Fibroblast of peridontal ligament (primary cell): ENCODE data around the gene CALN1.
A peak's percentile ranks its signal among the peaks of the same experiment; 100 is the strongest.
"Not testable (repeated sequence)": the region's sequence is repeated elsewhere in the genome, so short reads cannot be mapped to it uniquely, and the experiment has no call there.

Experiments
- DNase-seq: peaks from one replicate; pipeline ENCODE4 v3.0.0-alpha.2; 2010; ENCODE audit errors: extremely low read depth

CALN1 gene

DNA sequence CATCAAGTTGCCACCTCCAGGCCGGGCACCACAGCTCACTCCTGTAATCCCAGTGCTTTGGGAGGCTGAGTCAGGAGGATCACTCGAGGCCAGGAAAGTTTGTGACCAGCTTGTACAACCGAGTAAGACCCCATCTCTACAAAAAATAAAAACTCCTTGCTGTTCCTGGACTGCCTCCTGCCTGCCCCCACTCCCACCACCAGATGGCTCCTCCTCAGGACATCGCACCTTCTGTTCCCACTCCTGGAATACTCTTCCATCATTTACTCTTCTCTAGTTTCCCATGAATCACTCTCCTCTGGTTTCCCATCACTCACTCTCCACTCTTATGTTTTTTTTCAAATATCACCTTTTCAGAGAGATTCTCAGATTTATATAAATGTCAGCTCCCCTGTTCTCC, 540.7 kb downstream of the CALN1 start:
- no peak for DNase-seq

DNA sequence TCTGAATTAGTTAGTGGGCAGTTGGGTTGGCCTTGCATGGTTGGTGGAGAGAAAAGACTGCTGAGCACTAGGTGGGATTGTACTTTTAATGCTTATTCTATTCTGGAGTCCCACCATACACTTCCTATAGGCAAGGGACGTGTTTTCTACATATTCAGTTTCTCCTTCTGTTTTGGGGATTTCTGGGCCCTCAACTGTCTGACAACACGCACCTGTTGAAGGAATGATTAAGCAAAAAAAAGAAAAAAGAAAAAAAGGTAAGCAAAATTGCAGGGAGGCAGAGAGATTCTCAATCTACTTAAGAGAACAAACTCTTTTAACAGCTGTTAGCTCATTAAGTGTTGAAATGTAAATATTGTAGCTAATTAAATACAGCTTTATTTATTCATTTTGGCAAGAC, 541.3 kb downstream of the CALN1 start:
- DNase-seq = no peak

DNA sequence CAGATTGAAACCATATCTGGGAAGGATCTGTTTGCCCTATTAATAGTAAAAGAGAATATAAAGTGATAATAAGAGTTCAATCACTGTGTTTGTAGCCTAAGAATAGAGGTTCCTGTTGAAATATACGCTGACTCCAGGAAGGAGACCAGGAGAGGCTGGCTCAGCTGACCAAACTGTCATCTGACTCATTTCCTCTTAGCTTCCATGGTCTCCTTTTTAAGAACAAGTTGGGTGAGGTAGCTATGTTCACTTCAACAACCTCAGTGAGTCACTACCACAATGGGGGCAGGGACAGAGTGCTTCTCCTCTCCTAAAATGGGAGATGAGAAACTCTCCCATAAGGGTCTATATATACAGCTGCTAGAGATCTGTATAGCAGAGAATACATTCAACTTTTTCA, 543.3 kb downstream of the CALN1 start:
- DNase-seq = peak; percentile 26

DNA sequence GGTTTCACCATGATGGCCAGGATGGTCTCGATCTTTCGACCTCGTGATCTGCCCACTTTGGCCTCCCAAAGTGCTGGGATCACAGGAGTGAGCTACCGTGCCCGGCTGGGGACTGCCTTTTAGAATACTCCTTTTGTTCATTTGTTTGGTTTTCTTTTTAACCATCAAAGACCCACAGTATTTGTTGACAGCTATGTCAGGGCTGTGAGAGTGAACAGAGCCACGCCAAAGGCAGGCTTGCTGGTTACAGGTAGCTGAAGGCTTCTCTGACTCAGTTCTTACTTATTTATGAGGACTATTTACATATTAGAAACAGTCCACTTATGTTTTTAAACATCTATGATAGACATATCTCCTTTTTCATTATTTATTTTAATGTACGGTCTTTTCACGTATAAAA, 544.5 kb downstream of the CALN1 start:
- no peak for DNase-seq

DNA sequence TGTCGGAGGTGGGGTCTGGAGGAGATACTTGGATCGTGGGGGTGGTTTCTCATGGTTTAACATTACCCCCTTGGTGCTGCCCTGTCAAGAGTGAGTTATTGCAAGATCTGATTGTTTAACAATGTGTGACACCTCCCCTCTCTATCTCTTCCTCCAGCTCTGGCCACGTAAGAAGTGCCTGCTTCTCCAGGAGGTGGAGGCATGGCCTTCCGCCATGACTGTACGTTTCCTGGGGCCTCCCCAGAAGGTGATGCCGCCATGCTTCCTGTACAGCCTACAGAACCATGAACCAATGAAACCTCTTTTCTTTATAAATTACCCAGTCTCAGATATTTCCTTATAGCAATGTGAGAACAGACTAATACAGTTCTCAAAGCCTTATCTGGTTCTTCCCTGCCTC, 547.0 kb downstream of the CALN1 start:
- DNase-seq = no peak

DNA sequence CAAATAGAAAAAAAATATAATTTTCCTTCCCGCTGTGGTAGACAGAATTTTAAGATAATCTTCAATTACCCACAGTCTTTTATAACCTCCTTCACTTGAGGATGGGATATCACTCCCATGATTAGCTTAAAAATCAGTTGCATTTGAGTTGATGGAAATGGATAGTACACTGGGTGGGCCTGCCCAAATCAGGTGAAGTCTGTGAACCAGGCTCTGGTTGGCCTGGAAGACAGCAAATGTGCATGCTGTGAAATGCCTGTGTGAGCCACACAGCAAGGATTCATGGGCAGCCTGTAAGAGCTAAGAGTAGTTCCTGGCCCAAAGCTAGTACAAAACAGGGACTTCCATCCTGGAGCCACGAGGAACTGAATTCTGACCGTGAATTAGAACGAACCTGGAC, 548.0 kb downstream of the CALN1 start:
- no peak for DNase-seq

DNA sequence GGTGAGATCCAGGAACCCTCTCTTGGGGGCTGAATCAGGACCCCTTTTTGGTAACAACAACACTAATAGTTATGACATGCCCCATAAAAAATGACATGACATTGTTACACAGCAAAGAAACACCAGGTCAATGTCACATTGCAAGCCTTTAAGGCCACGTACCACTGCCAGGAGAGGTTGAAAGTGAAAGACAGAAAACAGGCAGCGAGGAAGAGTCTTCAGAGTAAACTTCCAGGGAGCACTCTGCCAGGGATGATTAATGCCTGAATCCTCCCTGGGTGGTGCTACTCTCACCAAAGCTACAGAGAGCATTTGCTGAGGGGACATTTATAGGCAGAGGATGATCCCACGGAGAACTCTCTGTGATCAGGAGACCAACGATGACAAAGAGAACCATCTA, 551.6 kb downstream of the CALN1 start:
- DNase-seq = no peak

DNA sequence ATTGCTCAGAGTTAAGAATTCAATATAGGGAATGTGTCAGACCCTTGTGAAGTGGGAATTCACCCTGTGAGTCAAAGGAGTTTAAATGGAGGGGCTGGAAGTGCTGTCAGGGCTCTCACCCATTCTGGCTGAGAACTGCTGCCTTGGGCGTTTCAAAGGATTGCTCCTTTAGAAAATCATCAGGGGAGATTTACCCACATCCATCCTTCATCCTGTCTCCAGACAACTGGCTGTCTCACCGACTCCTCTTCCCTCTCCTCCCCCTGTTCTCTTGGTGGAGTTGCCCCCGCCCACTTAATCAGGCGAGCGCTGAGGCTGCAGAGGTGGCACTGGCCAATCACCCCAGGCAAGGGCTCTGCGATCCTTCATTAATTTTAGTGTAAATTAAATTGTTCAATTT, 554.8 kb downstream of the CALN1 start:
- DNase-seq = no peak

DNA sequence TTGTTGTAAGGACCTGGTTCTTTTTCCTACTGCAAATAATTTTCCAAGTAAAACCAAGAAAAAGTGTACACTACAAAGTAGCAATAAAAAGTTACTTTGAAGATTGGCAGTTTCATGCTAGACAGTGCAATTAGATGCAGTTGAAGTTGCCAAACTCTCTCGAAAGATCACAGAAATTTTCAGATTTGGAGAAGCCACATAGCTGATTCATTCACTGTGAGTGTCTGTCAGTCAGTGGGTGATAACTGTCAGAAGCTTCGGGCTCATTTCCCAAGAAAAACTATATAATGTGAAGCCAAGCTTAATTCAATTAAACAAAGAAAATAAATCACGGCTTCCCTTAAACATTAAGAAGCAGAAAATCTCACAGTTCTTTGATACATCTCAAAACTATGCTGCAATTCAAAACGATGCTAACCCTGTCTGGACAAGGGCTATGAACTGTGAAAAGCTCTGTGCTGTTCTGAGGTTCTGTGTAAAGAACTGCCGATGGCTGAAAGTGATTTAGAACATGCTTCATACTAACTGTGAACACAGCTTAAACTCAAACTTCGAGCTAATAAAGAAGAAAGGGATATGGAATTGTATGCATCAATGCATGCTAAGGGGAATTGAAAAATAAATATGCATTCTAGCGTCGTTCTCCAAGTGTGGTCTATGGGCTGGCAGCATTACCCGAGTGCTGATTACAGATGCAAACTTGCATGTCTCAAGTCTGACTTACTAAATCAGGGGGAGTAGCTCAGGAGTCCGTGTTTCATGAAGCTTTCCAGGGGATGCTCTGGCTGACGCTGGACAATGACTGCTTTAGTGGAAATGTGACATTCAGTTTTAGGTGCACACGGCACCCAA, 557.4 kb downstream of the CALN1 start:
- no peak for DNase-seq

DNA sequence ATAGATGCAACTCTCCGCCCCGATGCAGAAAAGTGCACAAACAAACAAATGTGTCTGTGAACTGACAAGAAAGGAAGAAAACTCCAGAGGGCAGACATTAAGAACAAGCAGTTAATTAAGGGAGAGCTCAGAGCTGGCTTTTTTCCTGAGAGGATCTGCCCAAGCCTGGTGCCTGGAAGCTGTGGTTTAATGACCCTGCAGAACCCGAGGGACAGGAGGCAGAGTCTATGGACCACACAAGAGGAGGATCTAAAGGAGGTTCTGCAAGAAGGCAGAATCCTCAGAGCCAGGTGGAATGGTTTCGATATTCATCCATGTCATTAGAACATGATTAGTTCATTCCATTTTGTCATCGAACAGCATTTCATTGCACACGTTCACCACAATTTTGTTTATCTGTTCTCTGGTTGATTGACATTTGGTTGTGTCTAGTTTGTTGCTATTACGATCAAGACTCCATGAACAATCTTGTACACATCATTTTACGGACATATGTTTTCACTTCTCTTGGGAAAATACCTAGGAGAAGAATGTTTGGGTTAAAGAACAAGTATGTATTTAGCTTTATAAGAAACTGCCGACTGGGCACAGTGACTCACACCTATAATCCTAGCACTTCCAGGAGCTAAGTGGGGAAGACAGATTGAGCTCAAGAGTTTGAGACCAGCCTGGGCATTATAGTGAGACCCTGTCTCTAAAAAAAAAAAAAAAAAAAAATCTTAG, 560.2 kb downstream of the CALN1 start:
- DNase-seq = peak; percentile 5

DNA sequence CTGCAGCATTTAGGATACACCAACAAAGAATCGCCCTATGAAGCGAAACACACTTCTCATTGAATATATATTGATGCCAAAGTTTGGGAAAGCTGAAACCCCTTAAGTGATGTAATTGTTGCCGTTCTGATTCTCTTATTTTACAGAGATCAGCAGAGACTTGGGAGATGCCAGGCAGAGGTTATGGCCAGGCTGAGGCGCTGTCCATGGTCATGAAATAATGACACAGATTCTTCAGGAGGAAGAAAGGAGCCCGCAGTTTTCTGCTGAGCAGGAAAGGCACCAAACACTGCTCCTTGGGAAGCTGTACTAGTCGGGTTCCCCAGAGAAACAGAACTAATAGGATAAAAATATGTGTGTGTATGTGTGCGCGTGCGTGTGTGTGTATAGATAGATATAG, 566.0 kb downstream of the CALN1 start:
- DNase-seq = no peak

DNA sequence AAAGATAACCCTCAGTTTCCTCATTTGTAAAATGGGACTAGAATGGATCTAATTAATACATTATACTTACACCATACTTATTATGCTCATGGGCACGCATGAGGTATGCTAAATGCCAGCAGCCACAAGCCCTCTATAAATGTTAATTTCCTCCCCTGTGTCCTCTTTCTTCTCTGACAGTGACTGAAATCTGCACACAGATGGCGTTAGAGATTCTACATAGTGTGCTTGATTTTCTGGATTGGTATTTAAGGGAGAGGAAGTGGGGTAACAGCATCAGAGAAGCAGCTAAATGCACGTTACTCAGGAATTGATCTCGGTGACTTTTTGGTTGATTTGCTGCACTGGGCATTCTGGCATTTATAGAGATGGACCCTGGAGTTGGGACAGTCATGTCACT, 568.5 kb downstream of the CALN1 start:
- no peak for DNase-seq

DNA sequence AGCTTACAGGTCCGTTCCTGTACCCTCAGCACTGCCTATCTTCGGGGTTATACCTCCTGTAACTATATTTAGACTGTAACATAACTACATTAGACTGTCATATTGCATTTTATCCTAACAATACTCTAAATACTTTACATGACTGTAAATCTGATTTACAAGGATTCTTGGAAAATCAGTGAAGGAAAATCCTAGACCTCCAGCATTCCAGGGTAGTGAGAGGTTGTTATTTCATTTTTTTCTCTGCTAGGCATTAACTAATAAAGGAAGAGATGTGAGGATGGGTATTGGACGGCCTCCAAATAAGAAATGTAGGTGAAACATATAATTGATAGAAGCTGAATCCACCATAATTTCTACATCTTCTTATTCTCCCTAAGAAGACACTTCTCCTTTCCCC, 569.4 kb downstream of the CALN1 start:
- DNase-seq = no peak

DNA sequence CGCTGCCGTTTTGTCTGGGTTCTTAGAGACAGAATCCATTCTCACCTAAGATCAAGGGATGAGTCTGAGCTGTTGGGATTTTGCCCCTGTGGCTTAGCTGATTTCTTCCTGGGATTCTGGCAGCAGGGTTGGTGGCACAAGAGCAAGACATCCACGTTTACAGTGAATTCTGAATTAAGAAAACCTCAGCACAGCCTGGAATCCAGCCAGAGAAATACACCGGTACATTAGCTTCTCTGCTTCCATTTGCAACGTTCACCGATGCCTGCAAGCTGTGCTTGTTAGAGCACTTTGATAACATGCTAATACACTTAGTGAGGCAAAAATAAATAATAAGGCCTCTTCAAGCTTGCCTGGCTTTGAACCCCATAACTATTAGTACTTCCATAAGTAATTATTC, 569.8 kb downstream of the CALN1 start:
- DNase-seq = no peak

DNA sequence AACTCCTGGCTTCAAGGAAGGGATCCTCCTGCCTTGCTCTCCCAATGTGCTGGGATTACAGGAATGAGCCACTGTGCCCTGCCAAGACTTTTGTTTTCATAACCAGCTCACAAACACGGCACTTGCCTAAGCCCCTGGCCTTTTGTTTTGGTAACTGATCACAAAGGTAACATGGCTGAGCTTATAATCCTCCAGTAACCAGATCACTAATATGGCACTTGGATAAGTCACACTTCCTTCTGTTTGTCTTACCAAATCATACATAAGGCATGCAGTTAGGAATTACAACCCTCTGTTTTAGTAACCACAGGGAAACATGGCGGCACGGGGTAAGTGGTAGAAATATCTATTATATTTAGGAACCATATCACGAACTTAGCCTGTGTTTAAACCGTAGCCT, 577.1 kb downstream of the CALN1 start:
- no peak for DNase-seq

DNA sequence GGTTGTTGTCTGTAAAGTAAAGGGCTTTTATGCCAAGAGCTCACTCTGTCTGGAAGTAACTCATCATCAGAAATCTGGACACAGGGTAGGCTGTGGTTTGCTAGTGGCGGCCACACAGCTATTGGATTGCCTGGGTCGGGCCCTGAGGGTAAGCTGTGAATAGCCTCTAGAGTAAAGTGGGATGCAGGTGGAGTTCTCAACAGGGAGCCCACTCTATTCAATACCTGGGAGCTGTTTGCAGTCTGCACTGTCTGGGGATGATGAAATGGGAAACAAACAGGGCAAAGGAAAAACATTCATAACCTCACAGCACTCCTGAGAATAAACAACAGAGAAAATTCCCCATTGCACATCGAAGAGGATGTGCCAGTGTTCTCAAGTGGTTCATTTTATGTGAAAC, 582.6 kb downstream of the CALN1 start:
- DNase-seq = no peak

DNA sequence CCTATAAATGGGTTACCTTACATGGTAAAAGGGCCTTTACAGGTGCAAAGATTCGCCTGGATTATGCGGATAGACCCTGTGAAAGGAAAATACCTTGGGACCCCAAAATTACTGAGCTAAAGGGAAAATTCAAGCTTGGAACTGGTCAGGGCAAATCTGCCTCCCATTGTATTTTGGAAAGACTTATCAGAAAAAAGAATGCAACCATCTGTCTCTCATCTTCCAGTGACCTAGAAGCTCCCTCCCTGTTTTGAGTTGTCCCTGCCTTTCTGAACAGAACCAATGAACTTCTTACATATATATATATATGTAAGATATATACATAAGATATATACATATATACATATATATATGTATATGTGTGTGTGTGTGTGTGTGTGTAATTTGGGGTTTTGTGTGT, 583.8 kb downstream of the CALN1 start:
- no peak for DNase-seq

DNA sequence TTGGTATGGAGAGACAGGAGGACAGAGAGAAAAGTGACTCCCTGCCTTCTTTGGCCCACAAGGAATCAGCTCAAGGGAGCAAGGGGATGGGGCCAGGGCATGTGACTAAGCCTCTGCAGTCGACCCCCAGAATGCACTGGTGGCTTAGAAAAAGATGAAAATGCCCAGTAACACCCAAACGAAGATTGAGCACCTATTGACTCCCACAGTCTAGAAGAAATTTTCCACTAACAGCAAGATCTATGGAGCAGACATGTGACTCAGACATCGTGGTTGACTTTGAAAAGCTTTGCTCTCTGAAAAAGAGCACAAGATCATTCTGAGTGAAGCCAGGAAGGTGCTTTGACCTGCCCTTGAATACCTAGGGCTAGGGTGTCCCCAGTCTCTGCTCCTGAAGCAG, 586.0 kb downstream of the CALN1 start:
- DNase-seq = no peak

DNA sequence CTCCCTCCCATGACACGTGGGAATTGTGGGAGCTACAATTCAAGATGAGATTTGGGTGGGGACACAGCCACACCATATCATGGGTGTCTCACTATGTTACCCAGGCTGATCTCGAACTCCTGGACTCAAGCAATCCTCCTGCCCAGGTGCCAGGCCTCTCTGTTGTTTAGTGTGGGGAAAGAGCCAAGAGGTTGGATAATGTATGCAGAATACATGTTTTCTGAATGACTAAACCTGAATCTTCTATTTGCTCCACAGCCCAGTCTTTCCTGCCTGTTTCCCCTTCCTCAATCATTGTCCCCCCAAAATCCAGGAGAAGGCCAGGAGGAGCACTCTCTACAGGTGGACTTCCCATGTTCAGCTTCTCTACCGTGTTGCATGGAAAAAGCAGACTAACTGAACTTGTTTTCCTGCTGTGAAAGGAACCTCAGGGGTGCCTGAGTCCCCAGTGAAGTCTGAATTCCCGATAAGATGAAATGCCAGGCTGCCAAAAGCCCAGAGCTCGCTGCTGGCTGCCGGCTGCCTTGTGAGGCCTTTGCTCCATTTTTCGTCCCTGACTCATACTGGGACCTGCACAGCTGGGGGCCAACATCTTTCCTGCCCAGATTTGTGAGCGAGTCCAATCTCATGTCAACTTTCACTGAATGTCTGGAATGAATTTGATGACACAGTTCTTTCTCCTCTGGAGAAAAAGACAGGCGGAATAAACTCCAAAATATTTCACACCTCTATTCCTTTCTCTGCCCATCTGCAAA, 588.0 kb downstream of the CALN1 start:
- peak; percentile 15 for DNase-seq

DNA sequence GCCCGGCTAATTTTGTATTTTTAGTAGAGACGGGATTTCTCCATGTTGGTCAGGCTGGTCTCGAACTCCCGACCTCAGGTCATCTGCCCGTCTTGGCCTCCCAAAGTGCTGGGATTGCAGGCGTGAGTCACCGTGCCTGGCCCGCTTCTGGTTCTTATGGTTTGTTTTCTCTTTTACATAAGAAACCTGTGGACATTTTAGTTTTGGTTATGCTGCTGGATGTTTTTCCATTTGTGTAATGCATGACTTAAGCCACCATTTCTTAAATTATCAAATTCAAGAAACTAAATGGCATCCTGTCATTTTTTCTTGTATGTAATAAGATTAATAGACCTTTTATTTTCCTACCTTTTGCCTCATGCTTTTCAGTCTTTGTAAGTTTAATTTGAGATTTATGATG, 589.7 kb downstream of the CALN1 start:
- not testable (repeated sequence) for DNase-seq

DNA sequence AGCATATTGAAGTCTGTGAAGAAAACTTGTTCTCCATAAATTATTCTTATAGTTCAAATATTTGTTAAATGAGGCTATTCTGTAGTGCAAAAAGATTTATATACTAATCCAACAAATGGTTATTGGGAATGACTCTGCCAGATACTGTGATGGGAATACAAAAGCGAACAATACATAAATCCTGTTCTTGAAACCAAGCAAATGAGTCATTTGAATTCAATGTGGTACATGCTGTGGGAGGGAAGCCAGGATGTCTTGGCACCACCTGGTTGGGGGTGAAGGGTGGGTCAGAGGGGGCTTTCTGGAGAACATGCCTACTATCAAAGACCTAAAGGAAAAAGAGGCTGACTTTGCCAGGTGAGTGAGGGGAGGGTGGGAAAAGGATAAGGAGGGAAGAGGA, 594.2 kb downstream of the CALN1 start:
- DNase-seq = no peak

DNA sequence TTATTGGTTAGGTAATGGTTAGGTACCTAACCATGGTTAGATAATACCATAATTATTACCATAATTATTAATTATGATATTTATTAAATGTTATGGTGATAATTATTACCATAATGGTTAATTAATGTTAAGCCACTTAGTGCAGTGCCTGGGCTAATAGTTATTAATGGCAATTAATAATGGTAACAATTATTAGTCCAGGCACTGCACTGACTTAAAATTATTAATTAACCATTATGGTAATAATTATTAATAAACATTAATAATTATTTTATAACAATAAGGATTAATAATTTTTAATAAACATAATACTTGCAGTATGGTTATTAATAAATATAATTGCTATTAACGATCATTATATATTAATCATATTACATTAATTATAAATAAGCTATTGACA, 604.0 kb downstream of the CALN1 start:
- no peak for DNase-seq

DNA sequence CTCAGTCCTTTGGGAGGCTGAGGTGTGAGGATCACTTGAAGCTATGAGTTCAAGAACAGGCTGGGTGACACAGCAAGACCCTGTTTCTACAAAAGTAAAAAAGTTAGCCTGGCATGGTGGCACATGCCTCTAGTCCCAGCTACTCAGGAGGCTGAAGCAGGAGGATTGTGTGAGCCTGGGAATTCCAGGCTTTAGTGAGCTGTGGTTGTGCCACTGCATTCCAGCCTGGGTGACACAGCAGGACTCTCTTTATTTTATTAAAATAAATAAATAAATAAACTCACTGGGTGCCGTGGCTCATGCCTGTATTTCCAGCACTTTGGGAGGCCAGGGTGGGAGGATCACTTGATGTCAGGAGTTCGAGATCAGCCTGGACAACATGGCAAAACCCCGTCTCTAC, 607.9 kb downstream of the CALN1 start:
- no peak for DNase-seq
